Suprapubic skin (tissue), 4 donors: ENCODE measurements around the gene CHRM2.

Experiments used
- EP300 ChIP-seq: sonication (generic); formaldehyde crosslinking; IDR thresholded peaks from one replicate; pipeline ENCODE4 v1.6.1; 2017; ENCODE audit warnings: antibody characterized with exemption
- POLR2A ChIP-seq, 2 donors: fragments of 450-650 bp; IDR thresholded peaks; one replicate each; pipeline ENCODE4 v1.6.1; 2017; ENCODE audit warnings: antibody characterized with exemption in 2 of 2, mild to moderate bottlenecking in 2 of 2, moderate library complexity in 2 of 2
- POLR2AphosphoS5 ChIP-seq, 3 donors: sonication (generic); formaldehyde crosslinking; IDR thresholded peaks; one replicate each; pipeline ENCODE4 v1.6.1; 2017; ENCODE audit warnings: antibody characterized with exemption in 3 of 3
- TF ChIP-seq, protein P1 (sequence below), 2 donors: fragments of 200-600 bp in 1 of 2; fragments of 450-650 bp in 1 of 2; sonication (generic) in 1 of 2; IDR thresholded peaks; one replicate each; pipeline ENCODE4 v1.5.1; 2016 to 2019; ENCODE audit warnings: antibody characterized with exemption in 2 of 2, mild to moderate bottlenecking in 1 of 2, moderate library complexity in 1 of 2

DNA sequence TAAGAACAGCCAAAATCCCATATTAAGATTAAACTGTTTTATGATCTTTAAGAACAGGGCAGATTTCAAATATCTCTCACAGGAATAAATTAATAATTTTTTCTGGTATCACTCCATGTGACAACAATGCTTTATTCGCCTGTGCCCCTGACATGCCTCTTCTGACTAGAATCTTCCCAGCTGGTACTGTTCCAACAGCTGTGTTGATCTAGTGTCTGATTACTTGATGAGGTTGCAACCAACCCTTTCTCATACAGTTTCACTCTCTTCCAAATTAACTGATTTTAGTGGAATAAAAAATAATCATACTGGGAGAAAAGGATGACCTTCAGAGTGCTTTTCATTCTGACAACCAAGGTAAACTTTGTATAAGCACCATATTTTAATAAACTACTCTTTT lies 151.9 kb downstream of the CHRM2 start:
- TF ChIP-seq, protein P1, sequence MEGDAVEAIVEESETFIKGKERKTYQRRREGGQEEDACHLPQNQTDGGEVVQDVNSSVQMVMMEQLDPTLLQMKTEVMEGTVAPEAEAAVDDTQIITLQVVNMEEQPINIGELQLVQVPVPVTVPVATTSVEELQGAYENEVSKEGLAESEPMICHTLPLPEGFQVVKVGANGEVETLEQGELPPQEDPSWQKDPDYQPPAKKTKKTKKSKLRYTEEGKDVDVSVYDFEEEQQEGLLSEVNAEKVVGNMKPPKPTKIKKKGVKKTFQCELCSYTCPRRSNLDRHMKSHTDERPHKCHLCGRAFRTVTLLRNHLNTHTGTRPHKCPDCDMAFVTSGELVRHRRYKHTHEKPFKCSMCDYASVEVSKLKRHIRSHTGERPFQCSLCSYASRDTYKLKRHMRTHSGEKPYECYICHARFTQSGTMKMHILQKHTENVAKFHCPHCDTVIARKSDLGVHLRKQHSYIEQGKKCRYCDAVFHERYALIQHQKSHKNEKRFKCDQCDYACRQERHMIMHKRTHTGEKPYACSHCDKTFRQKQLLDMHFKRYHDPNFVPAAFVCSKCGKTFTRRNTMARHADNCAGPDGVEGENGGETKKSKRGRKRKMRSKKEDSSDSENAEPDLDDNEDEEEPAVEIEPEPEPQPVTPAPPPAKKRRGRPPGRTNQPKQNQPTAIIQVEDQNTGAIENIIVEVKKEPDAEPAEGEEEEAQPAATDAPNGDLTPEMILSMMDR (IDR thresholded peaks at IDR 0.05): no peak
- no peak for TF ChIP-seq POLR2AphosphoS5 (IDR thresholded peaks at IDR 0.05)
- TF ChIP-seq EP300: no peak
- TF ChIP-seq POLR2A (IDR thresholded peaks at IDR 0.05): no peak
